Kidney glomerular epithelial cell (primary cell): ENCODE measurements around the gene SCRT2.
A peak's percentile ranks its signal among the peaks of the same experiment; 100 is the strongest.
"Not testable (repeated sequence)": the region's sequence is repeated elsewhere in the genome, so short reads cannot be mapped to it uniquely, and the experiment has no call there.

Source experiments
- DNase-seq: peaks from one replicate; lab custom pipeline; 2025; lab: John Stamatoyannopoulos, UW

SCRT2 gene

DNA sequence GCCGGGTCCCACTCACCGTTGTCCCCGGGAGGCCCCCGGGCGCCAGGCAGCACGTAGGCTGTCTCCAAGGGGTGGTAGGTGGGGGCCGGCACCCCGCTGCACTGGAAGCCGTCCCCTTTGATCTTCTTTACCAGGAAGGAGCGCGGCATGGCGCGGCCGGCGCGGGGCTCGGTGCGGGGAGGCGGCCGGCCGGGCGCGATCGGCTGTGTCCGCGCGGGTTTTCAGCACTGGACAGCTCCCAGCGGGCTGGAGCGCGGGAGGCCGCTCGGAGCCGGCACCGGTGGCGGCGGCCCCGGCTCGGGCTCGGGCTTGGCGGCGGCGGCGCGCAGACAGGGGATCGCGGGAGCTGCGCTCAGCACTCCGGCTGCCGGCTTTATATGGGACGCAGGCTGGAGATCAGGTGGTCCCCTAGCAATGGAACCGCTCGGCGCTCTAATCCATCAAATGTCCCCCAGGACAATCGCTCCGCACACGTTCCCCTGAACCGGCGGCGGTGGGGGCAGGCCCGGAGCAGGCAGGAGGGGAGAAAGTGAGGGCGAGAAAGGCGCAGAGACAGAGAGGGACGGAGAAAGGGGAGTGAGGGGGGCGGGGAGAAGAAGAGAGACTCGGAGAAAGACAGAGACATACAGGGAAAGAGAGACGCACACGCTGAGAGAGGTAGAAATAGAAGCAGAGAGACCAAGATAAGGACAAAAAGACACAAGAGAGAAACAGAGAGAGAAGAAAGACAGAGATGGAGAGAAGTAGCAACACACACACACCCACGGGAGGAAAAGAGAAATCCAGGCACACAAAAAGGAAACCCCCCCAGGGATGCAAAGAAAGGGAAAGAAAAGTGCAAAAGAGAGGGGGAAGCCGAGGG is at the start of gene SCRT2:
Gene SCRT2 (minus strand): TSS at position 350 of the 862 bp plus-strand sequence. CDS start 201 bp downstream, at position 149.
- peak; percentile 6 for DNase-seq

DNA sequence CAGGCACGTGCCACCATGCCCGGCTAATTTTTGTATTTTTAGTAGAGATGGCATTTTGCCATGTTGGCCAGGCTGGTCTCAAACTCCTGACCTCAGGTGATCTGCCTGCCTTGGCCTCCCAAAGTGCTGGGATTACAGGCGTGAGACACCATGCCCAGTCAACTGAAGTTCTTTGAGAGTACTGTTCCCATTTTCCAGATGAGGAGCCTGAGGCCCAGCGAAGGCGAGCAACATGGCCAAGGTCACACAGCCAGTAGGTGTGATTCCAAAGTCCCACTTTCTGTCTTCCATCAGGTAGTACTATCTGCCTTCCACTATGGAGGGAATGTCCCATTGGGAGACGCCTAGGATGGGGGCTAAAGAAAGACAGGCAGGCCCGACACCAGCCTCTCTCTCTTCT is 49.2 kb upstream of the SCRT2 start:
- not testable (repeated sequence) for DNase-seq

DNA sequence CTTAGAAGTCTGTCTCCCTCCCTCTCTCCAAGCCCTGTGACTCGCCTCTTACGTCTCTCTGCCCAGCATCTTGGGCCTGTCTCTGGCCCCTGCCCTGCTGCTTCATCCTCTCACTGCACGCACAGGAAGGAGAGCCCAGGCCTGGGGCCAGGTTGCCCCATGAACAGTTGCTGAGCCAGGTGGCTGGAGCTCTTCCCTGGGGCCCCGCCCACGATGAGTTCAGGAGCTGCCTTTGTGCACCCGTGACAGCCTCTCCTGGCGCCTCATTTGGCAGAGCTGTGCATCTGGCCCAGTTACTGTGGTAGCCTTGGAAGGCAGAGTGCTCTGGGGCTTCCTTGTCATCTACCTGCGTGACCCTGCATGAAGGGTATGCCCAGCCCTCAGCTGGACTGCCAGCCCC is 48.2 kb upstream of the SCRT2 start:
- DNase-seq: no peak

DNA sequence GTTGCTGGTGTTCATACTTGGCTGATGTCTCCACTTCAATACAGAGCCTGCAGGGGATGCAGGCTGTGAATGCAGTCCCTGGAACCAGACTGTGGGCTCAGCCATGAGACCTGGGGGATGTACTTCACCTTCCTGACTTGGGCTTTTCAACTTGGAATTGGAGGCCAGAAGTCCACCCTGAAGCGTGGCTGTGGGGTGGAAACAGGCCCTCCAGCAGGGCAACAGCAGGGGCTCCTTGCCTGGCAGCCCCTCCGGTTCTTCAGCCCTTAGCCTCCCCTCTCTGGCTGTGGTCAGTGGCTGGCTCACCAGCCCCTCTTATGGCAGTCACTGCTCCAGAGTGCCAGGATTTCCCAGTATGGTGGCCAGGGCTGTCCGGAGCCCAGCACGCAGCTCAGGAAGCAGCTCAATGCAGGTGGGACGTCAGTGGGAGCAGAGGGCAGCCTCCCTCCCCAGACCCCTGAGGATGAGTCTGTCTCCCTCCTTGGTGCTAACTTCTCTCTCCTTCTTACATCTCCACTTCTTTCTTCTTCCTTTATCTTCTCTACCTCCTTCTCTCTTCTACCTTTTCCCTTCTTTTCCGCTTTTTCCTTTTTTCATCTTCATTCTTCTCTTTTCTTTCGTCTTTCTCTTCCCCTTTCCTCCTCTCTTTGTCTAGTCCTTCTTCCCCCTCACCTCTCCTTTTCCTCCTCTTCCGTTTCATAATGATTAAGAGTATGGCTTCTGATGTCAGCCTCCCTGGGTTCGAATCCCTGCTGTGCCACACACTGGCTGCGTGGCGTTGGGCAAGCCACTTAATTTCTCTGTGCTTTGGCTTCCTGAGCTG is 47.4 kb upstream of the SCRT2 start:
- DNase-seq: no peak

DNA sequence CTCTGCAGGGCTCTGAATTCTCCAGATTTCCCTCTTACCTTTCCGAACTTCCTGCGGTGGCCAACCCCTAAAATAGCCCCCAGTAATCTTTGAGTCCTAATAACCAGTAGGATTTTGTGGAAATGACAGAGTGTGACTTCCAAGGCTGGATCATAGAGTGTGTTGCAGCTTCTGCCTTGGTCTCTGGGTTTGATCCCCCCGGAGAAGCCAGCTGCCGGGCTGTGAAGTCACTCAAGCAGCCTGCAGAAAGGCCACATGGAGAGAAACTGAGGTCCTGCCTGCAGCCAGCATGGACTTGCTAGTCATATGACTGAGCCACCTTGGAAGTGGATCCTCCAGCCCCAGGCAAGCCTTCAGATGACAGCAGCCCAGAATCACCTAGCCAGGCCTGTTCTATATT is 46.3 kb upstream of the SCRT2 start:
- DNase-seq: no peak

DNA sequence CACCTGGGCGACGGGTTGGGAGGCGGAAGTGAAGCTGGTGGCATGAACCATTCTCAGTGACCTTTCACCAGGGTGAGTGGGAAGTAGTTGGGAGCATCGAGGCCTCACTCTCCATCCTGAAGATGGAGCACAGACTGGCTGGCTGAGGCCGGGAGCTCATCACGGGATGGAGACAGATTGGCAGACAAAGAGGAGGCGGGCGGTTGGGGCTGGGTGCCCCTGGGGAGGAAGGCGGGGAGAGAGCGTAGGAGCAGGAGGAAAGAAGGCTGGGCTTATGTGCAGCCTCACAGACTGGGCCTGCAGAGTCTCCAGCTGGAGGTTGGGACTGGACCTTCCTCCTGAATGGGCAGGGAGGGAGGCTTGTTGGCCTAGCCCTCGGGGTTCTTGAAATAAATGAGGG is 44.2 kb upstream of the SCRT2 start:
- no peak for DNase-seq

DNA sequence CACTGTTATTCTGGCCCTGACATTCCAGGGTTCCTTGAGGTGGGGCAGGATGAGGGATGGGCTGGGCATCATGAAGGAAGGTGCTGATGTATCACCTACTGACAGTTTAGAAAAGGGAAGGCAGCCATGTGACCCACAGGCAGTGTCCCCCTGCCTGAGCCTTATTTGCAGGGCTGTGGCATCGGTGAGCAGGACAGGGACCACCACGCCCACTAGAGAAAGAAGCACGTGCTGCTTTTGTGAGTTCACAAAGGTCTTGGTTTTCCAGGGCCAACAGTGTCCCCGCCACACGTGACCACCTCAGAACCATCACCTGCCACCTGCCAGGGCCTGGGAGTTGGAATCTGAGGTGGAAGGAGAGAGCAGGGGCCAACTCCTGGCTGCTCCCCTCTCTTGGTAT is 43.5 kb upstream of the SCRT2 start:
- no peak for DNase-seq

DNA sequence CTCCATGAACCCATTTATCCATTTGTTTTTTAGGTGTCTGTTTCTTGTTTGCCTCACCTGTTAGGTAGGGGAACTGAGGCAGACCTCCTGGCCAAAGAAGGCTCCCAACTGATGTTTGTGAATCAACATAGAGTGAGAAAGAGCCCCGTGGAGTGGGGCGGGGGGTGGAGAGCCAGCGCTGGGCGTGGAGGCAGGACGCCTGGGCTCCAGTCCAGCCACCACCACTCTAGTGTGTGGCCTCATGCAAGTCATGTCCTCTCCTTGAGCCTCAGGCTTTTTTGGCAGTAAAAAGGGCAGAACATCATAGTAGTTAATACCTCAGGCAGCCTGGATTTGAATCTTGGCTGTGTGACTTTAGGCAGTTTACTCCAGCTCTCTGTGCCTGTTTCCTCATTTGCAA is 42.2 kb upstream of the SCRT2 start:
- DNase-seq: no peak

DNA sequence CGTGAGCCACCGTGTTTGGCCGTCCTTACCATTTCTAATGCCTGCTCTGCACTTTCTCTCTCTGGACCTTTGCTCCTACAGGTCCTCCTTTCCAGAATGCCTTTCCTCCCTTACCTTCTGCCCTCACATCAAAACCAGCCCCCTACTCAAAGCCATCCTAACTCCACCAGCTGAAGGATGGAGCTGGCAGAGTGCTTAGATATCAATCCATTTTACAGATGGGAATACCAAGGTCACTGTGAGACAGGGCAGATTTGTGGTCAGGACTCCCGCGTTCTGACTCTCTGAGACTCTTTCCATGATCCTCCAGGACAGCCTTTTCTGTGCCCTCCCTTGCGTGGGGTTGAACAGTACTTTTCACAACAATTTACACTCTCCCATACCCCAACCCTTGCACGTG is 41.7 kb upstream of the SCRT2 start:
- DNase-seq: no peak

DNA sequence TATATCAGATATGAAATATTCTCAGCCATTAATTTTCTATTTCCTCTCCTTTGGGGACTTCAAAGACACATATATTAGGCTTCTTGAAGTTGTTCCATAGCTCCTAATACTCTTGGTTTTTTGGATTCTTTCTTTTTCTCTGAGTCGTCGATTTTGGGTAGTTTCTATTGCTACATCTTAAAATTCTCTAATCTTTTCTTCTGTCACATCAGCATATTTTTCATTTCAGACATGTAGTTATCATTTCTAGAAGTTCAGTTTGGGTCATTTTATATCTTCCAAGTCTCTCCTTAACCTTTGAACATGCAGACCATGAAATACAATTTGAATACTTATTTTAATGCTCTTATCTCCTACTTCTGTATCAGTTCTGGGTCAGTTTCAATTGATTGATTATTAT is 38.9 kb upstream of the SCRT2 start:
- DNase-seq: no peak

DNA sequence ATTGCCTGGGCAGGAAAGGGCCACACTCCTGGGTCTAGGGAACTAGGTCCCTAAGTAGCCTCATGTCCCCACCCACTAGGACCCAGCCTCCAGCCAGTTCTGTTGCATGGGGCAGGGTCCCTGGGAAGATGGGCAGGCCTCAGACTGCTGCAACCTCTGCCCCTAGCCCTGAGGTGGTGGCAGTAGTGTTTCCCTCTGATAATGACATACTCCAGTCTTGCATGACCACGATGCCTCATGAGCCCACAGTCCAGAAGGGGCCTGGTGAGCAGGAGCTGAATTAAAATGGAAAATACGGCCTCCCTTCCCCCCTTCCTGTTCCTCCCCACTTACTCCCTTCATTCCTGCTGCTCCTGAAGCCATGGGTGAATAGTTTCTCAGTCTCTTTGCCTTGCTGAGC is 36.0 kb upstream of the SCRT2 start:
- DNase-seq: no peak

DNA sequence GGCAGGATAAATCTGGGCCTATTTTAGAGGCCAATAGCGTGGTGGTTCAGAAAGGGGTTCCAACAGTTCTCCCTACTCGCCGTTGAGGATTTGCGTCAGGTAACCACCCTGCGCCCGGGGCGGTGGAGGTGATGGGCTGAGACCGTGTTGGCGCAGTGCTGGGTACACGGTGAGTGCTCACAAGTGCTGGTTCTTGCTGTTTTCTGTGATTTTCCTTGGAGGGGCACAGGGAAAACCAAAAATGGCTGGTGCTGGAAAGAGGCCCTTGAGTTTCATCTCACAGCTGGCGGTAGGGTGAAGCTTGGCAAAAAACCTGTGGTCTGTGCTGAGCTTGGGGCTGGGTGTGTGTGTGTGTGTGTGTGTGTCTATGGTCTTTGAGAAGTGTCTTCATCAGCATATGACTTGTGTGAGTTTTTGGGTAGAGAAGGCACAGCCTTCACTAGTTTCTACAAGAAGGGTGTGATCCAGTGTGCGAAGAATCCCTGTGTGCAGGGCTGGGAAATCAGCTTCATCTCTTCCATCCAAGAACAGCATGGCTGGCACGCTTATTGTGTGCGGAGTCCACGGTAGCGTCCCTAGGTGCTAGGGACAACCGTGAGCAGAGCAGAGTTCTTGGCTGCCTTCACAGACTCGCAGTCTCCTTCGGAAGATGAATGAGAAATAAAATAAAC is 35.3 kb upstream of the SCRT2 start:
- DNase-seq: no peak

DNA sequence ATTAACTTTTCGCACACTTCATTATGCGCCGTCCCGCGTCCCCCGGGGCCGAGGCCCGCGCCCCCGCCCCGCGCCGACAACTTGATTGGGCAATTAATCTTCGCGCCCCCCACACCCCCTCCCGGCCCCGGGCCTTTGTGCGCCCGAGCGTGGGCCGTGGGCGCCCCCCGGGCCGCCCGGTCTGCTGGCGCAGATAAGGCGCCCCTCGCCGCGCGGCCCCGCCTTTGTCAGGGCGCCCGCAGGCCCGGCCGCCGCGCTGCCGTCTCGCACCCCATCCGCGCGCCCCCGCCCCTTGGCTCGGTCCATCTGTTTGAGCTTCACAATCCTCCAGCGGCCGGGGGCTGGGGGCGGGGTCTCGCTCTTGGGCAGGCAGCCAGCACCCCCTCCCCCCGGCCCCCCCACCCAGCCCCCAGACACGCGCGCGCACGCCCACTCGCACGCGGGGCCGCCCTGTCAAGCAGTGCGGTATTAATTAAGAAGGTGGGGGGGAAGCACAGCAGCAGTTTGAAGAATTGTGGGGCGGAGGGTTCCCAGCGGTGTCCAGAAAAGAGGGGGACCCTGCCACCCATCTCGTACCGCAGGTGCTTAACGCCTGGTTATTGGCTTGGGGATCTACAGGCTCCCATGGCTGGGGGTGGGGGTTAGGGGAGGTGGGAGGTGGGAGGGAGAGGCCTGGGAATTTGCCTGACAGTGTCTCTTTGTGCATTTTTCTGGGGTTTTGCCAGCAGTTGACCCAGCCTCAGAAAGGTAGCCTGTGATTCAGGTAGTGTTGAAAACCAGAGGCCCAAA is 34.6 kb upstream of the SCRT2 start:
- DNase-seq: no peak

DNA sequence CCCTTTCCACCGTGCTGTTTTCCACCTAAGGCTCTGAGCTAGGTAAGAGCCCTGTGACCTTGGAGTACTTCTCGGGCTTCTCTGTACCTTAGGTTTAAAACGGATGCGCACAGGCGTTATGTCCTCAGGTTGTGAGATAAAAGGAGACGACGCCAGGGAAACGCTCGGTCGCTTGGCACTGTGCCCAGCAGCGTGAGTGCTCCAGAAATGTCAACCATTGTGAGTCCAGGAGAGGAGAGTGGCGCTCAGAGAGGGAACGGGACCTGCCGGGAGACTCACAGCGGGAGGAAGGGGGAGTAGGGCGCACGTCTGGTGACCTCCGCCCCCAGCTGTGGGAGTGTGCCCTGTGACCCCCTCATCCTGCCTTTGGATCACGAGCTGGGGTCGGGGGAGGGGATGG is 33.8 kb upstream of the SCRT2 start:
- DNase-seq: no peak

DNA sequence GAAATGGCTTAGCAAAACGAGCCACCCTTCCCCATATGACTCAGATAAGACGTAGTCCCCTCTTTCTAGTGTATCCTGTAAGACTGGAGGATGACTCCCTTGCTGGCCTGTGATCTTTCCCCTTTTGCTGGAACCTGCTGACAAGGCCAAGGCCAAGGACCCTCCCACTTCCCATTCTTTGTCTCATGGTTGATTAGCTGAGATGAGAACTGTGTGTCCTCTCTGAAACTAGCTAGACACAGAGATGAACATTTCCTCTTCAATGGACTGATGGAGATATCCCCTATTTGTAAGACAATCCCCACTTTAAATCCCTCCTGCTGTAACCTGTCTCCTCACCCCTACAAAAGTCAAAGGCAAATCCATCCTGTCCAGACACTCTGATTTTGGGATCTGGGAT is 33.4 kb upstream of the SCRT2 start:
- no peak for DNase-seq

DNA sequence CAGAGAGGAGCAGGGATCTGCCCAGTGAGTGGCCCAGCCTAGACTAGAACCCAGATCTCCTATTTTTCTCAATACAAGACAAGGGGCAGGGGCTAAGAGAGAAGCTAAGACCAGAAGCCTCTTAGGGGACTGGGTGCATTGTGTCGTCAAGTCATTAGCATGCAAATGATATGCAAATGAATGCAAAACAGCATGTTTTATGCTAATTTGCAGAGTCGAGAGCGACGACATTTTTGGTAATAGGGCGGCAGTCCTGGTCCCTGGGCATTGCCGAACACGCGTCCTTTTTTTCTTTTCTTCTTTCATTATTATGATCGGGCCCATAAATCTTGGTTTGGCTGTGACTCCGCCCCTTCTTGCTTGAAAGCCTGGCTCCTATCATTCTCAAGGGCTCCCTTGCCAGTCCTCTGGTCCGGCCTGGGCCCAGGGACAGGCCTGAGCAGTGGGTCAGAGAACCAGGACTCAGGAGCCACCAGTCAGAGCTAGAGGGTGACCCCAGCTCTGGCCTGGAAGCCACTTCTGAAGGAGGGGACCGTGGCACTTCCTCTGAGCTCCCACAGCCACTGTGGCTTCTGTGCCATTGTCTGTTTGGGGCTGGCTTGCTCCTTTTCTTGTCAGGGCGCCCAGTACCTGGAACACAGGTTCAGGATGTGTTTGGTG is 32.0 kb upstream of the SCRT2 start:
- DNase-seq: no peak

DNA sequence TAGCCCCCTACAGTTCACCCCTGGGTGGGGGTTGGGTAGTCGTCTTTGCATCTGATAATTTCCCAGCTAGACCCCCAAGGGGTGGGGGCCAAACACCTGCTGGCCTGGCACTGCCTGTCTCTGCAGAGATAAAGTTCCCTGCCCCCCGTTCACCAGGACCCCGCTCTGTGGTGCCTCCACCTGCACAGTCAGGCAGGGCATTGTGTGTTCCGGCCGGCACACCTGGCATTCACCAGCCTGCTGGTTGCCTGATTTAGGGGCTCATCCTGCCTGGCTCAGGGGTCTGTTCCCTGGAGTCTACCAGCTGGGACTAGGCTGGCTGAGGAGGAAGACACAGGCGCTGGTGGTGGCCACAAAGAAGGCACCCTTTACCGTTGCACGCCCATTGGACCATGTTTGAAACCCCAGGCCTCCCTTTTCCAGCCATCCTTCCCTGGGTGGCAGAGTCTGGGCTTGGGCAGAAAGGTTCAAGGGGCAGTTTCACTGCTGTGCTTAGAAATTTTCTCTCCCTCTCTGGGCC is 30.8 kb upstream of the SCRT2 start:
- DNase-seq: no peak

DNA sequence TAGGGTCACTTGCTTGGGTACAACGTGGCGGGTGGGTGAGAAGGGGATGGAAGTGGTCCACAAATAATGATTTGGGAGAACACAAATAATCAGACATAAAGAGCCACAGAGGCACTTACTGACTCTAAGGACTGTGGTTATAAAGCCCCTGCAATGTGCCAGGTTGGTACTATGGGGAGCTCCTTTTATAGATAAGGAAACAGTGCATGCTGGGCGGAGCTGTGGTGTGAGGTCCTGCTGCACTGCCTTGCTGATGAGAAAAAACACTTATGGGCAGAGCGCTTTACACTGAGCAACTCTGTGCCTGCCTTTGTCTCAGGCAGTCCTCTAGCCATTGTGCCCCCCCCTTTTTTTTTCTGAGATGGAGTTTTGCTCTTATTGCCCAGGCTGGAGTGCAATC is 29.1 kb upstream of the SCRT2 start:
- no peak for DNase-seq

DNA sequence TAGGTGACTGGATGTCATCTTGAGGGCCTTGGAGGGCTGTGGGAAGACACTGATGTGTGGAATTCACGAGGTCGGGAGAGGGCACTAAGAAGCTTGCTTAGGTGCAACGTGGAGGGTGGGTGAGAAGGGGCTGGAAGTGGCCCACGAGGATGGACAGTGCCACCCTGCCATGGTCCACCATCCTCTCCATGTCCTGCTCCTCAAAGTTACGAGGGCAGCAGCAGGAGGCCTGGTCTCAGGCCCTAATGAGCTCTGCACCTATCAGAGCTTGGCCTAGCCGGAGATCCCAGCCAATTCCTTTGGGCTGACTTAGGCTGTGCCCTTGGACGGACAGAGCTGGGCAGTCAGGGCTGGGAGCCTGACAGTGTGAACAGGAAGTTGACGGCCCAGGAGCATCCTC is 27.8 kb upstream of the SCRT2 start:
- no peak for DNase-seq

DNA sequence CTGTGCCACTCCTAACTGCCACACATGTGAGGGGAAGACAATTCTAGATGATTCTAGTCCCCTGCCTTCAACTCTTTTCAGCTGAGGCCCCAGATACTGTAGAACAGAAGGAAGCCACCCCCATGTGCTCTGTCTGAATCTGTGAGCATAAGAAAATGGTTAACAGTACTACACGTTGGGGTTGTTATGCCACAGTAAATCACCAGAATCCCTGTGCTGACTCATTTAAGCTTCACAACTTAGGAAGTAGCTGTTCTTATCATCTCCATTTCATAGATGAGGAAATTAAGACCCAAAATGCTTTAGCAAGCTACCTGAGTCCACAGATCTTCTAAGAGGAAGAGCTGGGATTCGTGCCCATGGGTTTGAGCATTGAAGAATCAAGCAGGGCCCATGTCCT is 27.4 kb upstream of the SCRT2 start:
- no peak for DNase-seq
